BJ (cell line): ENCODE data around the gene TRAPPC2. TPM values are rescaled to one million over a fixed set of nuclear protein-coding genes. Genes with fewer than 3 reads are reported as not detected.

Experiments
- CTCF ChIA-PET: fragments of 350-600 bp; formaldehyde crosslinking; extraction: SDS; loops from one replicate; lab custom pipeline; 2021; ENCODE audit warnings: antibody characterized with exemption, inconsistent platforms; lab: Yijun Ruan, JAX
- POLR2A ChIA-PET: fragments of 300-600 bp; sonication (Branson Sonifier 250); formaldehyde crosslinking; extraction: SDS; loops from one replicate; lab custom pipeline; 2021; ENCODE audit warnings: antibody characterized with exemption; lab: Charles Lee
- DNase-seq: peaks from one replicate; pipeline ENCODE4 v3.0.0-alpha.2; 2011; ENCODE audit warnings: low read depth
- H3K27me3 ChIP-seq: 2 replicates; pipeline ENCODE4 v1.6.0; 2011; ENCODE audit warnings: low read length; ENCODE audit not compliant: control insufficient read depth, insufficient read depth
- H3K36me3 ChIP-seq: 2 replicates; pipeline ENCODE4 v1.5.1; 2011; ENCODE audit warnings: low read length; ENCODE audit not compliant: control insufficient read depth, insufficient read depth
- H3K4me3 ChIP-seq: 2 replicates; pipeline ENCODE4 v1.5.1; 2011; ENCODE audit warnings: low read depth, mild to moderate bottlenecking, control low read depth, low read length
- CTCF ChIP-seq: IDR thresholded peaks from 2 replicates; pipeline ENCODE4 v1.5.1; 2011; ENCODE audit warnings: low read depth, mild to moderate bottlenecking, control low read depth, inconsistent platforms, low read length, moderate library complexity; ENCODE audit not compliant: insufficient read depth
- polyA plus RNA-seq: library from polyadenylated mRNA; depleted of rRNA; stranded (reverse); fragments of >200 nt; gene quantifications from 2 replicates; pipeline ENCODE4 v1.2.3, GENCODE V29; 2011

TRAPPC2 gene
- polyA plus RNA-seq, 1 experiment = 5.5 TPM

DNA sequence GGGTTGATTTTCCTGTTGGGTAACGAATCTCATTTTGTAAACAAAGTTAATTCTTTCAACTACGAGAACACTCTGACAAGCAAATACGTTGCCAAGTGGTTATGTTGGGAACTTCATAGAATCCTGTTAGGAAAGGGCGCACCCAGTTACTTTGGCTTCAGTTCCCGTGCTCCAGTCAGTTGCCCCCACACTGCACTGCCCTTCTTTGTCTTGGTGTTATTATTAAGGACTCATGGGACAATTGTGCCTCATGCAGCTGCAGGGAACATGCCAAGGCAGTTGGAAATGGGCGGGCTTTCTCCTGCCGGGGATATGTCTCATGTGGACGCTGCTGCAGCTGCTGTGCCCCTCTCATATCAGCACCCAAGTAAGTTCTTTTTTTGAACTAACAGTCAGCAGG lies 29.1 kb upstream of the TRAPPC2 start:
- Histone ChIP-seq H3K36me3 (peaks cover 1% of the 10 kb centered on the region; the same call in 1 of the 2 replicates), H3K4me3 (no peak overlapping the region), H3K27me3 (no peaks in the 10 kb centered on the region)
- CTCF ChIA-PET = no interaction called here
- TF ChIP-seq CTCF = no peak
- no peak for DNase-seq
- POLR2A ChIA-PET = no interaction called here

GRCh38 chrX:13761606-13762414 lies 27.4 kb upstream of the TRAPPC2 start:
- Histone ChIP-seq H3K27me3 (no peaks in the 10 kb centered on the region), H3K4me3 (no peak overlapping the region), H3K36me3 (peaks cover 3% of the 10 kb centered on the region)
- ChIA-PET POLR2A (no interaction called here), CTCF (no interaction called here)
- no peak for TF ChIP-seq CTCF
- no peak for DNase-seq

- TF ChIP-seq CTCF = no peak
- Histone ChIP-seq H3K27me3 (no peaks in the 10 kb centered on the region), H3K4me3 (no peak overlapping the region), H3K36me3 (peaks cover 4% of the 10 kb centered on the region)
- ChIA-PET CTCF (no interaction called here), POLR2A (no interaction called here)
- no peak for DNase-seq
These were observed 26.0 kb upstream of the TRAPPC2 start for GRCh38 chrX:13760426-13760825.

GRCh38 chrX:13759152-13759718 lies 24.8 kb upstream of the TRAPPC2 start:
- ChIA-PET POLR2A (no interaction called here), CTCF (no interaction called here)
- DNase-seq = no peak
- Histone ChIP-seq H3K4me3 (no peak overlapping the region), H3K27me3 (no peaks in the 10 kb centered on the region), H3K36me3 (peaks cover 4% of the 10 kb centered on the region)
- no peak for TF ChIP-seq CTCF

- ChIA-PET CTCF (no interaction called here), POLR2A (no interaction called here)
- no peak for TF ChIP-seq CTCF
- Histone ChIP-seq H3K27me3 (no peaks in the 10 kb centered on the region), H3K4me3 (no peak overlapping the region), H3K36me3 (peaks cover 6% of the 10 kb centered on the region)
- DNase-seq = no peak
These were observed 22.0 kb upstream of the TRAPPC2 start for GRCh38 chrX:13756381-13756780.
